Measurements from ENCODE around the gene GPALPP1.
"Not testable (repeated sequence)": the region's sequence is repeated elsewhere in the genome, so short reads cannot be mapped to it uniquely, and the experiment has no call there.

GPALPP1 gene, protein sequence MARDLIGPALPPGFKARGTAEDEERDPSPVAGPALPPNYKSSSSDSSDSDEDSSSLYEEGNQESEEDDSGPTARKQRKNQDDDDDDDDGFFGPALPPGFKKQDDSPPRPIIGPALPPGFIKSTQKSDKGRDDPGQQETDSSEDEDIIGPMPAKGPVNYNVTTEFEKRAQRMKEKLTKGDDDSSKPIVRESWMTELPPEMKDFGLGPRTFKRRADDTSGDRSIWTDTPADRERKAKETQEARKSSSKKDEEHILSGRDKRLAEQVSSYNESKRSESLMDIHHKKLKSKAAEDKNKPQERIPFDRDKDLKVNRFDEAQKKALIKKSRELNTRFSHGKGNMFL

DNA sequence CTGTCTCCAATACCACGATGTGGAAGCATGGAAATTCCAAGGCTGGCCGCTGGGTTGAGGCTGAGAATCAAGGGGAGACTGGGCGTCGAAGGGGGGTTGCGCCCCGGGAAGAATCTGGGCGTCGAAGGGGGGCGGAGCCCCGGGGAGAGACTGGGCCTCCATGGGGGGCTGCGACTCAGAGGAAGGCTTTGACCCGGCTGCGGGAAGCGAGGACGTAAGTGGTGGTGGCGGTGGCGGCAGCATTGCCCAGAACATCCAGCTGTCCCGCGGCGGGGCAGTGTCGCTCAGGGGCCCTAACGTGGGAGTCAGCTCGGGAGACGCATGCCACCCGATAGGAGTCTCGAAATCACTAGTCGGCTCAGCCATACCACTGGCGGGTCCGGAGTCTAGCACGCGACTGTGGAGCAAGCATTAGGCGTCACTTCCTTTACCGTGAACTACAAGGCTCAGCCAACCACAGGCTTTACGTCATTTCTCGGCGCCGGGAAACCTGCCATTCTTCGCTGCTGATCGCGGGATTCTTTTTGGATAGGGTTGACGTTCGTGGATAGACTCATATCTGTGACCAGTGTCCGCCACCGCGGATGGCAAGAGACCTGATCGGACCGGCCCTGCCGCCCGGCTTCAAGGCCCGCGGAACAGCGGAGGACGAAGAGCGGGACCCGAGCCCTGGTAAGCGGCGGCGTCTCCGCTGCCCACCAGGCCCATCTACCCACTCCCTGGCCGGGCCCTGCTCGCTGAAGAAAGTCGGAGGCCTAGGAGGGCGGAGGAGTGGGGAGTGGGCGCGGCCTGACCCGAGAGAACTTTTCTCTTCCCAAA, at the start of gene GPALPP1, which contains the start of gene NUFIP1:
GPALPP1 (plus strand) TSS at position 468 of the 819 bp plus-strand sequence; CDS start at position 585, 117 bp downstream.
NUFIP1 (minus strand) TSS at position 401 of the 819 bp plus-strand sequence; CDS start at position 366, 35 bp downstream.
- peak; percentile 59 to 83 for DNase-seq (ENCODE audit: low read depth in 2 of 2)

DNA sequence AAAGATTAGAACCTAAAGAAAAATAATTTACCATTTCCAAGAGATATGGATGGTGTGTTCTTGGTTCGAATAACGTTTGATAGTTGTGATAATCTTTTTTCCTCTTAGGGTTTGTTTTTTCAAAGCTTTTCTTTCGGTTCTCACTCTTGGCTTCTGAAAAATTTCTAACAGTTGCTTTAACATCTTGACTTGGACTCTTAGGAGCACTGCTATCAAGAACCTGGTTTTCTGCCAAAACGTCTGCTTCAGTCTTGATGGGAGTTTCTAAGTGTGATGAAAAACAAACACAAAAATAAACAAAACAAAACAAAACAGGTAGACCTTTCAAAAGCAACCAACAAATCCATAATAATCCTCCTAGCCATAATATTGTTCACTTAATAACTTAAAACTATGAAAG, 45.9 kb upstream of the GPALPP1 start:
- not testable (repeated sequence) for DNase-seq (ENCODE audit: low read depth in 2 of 2)

DNA sequence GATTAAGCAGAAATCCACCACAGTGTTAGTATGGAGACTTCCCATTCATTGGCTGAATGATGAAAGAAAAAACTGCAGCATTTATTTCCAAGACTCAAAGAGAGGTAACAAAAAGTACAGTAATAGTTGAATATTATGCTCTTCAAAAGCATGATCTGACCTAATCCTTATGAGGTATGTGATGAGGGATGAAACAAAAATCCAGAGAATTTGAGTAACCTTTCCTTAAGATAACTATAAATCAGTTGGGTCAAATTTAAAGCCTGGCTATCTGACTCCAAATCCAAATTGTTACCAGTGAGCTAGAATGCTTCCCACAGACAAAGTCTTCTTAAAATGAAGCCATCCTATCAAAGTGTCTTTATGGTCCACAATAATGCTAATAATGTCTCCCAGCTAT, 38.2 kb upstream of the GPALPP1 start:
- no peak for DNase-seq (ENCODE audit: low read depth in 2 of 2)

DNA sequence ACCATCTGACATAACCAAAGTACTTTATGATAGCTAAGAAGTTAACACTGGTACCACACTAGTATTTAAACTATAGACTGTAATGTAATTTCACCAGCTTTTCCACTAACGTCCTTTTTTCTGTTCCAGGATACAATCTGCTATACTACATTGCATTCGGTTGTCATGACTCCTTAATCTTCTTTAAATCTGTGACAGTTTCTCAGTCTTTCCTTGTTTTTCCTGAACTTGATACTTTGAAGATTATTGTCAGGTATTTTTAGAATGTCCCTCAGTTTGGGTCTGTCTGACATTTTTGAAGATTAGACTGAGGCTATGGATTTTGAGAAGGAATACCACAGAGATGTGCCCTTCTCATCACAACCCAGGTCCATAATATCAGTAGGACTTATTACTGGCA, 36.7 kb upstream of the GPALPP1 start:
- no peak for DNase-seq (ENCODE audit: low read depth in 2 of 2)

DNA sequence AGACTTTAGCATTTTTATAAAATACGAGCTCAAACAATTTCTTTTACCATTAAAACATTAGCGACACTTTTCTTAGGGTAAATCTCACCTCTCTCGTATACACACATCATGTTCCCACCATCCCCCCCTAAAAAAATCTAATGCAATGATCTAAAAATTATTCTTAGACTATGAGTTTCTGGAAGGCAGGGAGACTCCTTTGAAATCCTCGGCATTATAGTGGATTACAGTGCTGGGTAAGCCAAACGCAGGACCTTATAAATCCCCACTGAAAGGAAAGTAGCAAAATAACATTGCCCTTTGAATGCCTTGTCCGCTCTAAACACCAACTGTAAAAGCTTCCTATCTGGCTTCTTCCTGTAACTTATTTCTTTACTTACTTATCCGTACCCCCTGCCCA, 35.1 kb upstream of the GPALPP1 start:
- DNase-seq (ENCODE audit: low read depth in 2 of 2): no peak

DNA sequence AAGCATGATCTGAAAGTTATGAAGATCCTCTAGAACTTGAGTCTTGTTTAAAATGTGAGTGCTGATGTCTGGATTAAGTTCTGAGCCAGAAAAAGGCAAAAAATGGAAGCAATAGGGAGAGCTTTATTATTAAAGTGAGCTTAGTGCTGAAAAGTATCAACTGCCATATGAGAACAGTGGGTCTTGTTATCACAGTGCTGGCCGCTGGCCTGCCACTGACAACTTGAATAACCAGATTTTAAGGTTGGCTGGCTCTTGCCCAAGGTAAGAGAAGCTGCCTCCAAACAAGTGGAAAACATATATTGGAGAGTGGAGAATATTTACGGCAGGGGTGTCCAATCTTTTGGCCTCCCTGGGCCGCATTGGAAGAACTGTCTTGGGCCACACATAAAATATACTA, 33.9 kb upstream of the GPALPP1 start:
- no peak for DNase-seq (ENCODE audit: low read depth in 2 of 2)

DNA sequence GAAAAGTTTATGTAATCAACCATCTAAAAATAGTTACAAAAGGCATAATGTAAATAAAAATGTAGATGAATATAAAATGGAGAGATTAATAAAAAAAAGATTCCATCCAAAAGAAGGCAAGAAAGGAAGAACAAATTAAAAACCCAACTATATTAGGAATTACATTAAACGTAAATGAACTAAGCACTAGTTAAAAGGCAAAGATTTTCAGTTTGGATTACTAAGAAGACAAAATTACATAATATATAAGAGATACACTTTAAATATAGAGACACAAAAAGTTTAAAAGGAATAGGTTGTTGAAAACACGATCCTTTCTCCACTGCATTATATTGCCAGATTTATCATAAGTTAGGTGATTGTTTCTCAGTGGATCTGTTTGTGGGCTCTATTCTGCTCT, 27.3 kb upstream of the GPALPP1 start:
- DNase-seq (ENCODE audit: low read depth in 2 of 2): no peak

DNA sequence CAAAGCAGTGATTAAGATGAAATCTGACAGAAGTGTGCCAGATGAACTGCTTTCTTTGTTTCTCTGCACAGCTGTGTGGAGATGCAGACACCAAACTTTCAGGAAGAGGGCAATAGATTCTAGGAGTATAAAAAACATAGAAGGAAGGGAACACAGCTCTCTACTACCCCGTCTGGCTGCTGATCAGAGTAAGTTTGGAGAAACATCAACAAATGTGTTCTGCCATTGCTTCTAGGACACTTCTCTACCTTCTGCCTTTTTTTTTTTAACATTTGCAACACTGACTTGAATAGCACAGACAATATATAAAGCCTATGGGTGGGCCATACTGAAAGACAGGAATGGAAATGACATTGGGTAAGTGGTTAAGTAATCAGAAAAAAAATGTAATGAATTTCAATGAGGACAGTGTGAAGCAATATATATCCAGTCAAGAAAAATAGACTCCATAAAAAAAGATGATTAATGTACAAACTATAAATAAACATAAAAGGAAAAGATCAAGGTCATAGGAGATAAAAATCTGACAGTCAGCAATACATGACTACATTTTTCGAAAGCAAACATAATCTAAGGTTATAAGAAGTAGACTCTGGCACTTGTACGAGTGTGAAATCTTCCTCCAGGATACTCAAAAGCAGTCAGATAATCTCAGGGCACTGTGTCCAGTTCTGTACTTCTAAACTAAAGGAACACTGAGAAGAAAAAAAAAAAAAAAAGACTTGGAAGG, 21.5 kb upstream of the GPALPP1 start:
- DNase-seq (ENCODE audit: low read depth in 2 of 2): no peak

DNA sequence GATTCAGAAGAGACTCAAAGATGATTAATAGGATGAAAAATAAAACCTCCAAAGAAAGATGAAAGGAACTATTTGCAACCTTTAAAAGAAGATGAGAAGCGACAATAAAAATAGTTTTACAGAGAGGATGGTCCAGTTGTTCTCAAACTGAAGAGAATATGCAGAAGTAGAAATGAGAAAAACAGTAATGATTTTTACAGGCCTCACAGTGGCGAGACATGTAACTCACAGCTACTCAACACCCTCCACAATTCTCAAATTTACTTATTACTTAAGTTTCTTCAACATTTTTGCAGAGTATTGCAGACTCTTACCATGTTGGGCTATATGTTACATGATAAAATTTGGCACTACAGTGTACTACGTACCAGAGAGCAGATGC, 20.9 kb upstream of the GPALPP1 start:
- DNase-seq (ENCODE audit: low read depth in 2 of 2): no peak

DNA sequence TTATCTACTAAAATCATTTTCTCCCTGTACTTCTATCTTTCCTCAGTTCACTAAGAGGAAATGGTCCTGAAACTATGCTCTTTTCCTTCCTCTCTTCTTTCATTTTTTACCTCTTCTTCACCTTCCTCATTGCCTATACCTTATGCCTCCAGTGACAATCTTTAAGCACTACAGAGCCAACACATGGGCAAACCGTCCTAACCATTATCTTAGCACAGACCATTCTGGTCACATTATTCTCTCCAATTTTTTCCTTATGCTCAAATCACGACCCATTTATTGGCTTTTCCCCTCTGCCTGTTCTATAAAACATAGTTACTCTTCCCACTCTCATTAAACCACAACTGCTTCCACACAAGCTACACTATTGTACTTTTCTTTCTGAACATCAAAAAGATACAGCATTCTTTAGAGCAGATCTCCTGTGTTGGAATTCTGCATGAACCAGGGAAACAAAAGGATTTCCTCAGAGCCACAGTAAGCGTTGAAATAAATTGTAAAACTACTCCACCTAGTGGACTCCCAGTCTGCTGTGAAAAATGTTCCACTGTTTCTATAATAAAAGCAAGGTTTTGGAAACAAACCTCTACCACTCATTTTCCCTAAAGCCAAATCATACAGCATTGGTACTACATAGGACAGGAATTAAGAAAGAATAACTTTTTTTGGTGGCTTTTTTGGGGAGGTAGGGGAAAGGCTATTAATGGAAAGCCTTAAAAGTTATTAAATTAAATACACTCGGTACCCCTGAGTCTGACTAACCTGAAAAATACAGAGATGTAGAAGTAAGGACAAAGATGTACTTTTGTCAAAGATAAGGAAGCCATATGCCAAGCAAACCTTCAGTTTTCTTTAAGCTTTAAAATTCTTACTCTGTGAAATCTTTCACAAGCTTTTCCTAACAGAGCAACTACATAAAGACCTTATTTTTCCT, 19.5 kb upstream of the GPALPP1 start:
- no peak for DNase-seq (ENCODE audit: low read depth in 2 of 2)

DNA sequence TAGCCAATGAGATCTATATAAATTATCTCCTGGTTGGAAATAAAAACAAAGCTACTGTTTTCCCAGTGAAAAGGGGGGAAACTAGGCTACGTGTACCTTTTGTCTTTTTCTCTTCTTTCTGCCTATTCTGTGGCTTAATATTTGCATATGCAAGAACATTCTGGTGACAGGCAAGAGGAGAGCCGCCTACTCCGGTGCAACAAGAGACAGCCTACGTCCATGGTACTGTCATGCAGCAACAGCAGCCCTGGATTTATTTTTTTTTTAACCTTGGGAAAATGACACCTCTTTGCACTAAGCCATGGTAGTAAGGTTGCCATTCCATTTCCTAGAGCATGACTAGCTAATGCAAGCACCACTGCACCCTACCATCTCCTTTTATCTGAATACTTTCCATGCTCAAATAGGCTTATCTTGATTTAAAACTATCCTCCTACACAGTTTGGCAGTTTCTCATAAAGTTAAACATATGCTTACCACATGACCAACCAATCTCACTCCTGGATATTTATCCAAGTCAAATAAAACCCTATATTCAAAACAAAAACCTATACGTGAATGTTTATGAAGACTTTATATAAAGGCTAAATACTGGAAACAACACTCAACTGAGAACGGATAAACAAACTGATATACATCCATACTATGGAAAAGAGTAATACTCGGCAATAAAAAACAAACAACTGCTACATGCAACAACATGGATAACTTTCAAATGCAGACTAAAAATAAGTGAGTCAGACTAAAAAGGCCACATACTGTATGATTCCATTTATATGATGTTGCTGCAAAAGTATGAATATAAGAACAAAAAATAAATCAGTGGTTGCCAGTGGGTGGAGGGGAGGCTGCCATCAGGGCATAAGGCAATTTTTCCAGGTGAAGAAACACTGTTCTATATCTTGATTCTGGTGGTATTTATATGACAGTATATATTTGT, 17.4 kb upstream of the GPALPP1 start:
- DNase-seq (ENCODE audit: low read depth in 2 of 2): no peak

DNA sequence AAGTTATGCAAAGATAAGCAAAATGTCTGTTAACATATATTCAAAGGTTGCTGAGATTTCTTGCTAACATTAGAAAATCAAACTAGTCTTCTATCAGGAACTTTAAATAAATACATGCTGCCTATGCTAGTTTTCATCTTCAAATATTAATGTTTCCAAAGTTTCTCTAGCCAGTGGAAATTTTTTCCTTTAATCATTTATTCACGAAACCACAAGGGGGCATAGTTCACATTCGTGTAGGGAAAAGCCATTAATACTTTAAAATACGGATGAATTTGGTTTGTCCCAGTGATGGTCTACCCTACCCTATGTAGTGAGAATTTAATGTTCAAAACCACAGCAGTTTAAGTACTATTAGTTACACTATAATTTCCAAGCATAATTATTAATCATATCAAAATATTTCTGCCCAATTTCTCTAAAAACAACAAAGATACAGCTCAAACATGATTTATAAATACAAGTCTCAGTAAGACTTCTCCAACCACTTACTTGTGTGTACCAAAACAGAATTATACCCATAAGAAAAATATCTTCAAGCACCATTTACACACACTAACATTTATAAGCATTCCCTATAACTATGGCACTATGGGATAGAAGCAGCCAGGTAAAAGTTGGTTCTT, 16.3 kb upstream of the GPALPP1 start:
- no peak for DNase-seq (ENCODE audit: low read depth in 2 of 2)

DNA sequence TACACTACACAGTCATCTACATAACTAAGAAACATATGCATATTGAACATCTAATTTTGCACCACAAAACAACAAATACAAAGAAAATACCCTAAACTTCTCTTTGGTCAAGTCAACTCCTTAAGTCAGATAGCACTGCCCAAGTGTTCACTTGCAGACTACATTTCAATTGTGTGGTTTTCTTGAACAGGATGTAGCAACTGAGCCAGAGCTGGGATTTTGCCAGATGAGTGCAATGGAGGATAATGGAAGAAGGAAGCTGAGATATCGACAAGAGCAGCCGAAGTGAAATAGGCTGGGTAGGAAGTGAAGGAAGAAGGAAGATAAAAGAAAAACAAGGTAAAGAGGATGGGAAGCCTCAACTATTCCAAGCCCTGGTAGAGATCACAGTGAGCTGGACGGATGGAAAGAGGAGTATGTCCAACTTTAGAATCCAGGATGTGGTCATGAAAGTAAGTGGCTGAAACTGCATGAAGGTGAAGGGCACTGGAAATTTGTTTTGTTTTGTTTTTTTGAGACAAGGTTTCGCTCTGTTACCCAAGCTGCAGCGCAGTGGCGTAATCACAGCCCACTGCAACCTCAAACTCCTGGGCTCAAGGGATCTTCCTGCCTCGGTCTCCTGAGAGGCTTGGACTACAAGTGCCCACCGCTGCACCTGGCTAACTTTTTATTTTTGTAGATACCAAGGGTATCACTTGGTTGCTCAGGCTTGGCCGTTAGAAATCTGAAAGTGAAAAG, 15.1 kb upstream of the GPALPP1 start:
- DNase-seq (ENCODE audit: low read depth in 2 of 2): no peak

DNA sequence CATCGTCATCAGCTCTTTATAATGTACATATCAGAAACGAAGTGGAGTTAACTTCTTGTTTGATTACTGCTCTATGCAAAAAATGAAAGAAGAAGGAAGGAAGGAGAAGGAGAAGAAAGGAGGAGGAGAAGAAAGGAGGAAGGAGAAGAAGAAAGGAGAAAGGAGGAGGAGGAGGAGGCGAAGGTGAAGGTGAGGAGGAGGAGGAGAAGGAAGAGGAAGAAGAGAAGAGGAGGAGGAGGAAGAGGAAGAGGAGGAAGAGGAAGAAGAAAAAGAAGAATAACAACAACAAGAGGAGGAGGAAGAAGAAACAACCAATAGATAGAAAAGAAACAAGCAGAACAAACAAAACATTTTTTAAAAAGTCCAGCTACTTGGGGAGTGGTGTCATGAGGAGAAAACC, 13.1 kb upstream of the GPALPP1 start:
- DNase-seq (ENCODE audit: low read depth in 2 of 2): no peak

DNA sequence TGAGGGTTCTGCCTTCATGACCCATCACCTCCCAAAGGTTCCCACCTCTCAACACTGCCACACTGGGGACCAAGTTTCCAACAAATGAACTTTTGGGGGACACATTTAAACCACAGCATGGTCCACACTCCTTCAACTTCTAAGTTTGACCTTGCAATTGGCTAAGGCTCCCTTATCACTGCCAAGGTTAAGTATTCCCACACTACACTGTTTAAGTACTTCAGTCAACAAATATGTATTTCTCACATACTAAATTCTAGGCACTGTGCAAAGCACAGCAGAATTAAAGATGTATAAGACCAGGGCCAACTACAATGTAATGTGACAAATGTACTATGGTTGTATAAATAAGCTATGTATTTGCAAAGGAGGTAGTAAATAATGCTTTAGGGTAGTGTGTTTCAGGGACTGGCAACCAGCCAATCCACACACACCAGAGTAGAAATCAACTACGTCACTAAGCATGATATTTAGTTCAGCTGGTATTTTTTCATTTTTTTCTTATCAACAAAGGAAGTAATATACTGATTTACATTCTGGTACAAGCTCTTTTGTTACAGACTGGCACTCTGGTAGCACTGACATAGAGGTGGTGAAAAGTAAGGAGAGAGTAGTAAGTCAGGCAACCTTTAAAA, 12.3 kb upstream of the GPALPP1 start:
- DNase-seq (ENCODE audit: low read depth in 2 of 2): no peak

DNA sequence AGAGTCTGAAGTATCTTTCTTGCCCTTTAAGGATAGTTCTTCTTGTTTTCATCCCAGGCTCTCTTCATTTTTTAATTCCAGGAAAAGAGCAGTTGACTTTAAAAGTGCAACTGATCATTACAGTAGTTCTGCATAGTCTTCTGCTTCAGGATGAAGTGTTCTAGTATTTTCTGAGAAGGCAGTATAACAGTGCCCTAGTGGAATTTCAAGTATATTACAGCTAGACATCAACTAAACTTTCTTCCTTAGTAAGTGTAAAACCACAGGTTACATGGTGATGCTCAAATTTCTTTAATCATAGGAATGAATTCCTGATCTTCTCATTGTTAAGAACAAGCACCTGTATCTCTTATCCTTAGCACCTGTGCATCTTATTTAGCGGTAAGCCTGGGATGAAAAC, 11.0 kb upstream of the GPALPP1 start:
- no peak for DNase-seq (ENCODE audit: low read depth in 2 of 2)

DNA sequence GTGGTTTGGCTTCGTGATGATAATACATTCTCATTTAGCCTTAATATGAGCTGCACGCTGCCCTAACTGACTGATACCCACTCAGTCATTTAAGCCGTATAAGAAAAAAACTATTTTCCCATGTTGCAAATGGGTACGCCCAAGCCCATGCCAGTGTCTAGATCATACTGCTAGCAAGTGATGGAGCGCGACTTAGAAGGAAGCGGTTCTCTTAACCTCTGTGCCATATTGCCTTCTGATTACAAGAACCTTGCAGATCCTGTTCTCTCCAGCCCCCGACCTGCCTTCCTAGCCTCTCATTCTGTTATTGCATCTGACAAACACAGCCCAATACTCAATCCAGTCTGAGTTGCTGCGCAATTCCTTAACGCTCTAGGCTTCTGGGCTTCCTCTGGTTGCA, 603 bp downstream of the GPALPP1 start:
- DNase-seq (ENCODE audit: low read depth in 2 of 2): no peak

DNA sequence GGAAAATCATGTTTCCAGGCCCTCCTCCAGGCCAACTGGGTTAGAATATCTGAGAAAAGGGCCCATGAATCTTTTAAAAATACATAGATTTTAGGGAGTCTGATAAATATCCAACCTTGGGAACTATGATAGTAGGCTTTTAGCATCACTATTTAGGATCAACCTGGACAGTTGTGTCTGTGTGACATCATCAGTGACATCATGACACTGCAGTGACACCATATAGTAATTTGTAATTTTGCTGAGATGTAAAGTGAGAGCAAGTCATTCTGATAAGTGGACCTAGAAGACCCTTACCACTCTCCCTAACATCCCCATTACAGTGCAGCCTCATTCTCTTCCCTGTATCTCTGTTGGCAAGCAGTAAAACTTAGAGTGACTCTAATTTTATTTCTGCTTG, 14.1 kb downstream of the GPALPP1 start:
- DNase-seq (ENCODE audit: low read depth in 2 of 2): no peak

DNA sequence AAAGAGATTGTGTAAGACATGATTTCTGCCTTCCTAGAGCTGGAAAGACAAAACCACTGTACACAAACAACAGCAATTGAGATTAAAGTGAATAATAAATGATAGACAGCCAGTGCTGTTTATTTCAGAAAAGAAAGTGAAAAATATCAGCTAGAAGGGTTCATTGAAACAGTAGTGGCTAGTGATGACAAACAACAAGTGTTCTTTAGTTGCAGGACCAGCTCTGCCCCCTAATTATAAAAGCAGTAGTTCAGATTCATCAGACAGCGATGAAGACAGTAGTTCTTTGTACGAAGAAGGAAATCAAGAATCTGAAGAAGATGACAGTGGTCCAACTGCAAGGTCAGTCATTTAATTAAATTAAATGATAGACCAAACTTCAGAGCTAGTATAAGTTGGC, 14.8 kb downstream of the GPALPP1 start:
- no peak for DNase-seq (ENCODE audit: low read depth in 2 of 2)
